Measurements from ENCODE around the gene TRIM14.

Gene TRIM14

GRCh38 chr9:98056269-98057137 lies 62.5 kb downstream of the TRIM14 start, which contains the start of gene NANS (continued):
- TF ChIP-seq ZNF121 (tag by site-specific recombination; IDR thresholded peaks at IDR 0.05) = peak; percentile 98
- TF ChIP-seq INSM2 (tag by site-specific recombination; IDR thresholded peaks at IDR 0.05) = 0 out of 2 replicates have a peak, but pooled peaks have one; percentile 16
- TF ChIP-seq, protein P1, sequence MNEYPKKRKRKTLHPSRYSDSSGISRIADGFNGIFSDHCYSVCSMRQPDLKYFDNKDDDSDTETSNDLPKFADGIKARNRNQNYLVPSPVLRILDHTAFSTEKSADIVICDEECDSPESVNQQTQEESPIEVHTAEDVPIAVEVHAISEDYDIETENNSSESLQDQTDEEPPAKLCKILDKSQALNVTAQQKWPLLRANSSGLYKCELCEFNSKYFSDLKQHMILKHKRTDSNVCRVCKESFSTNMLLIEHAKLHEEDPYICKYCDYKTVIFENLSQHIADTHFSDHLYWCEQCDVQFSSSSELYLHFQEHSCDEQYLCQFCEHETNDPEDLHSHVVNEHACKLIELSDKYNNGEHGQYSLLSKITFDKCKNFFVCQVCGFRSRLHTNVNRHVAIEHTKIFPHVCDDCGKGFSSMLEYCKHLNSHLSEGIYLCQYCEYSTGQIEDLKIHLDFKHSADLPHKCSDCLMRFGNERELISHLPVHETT (tag by site-specific recombination; IDR thresholded peaks at IDR 0.05) = no peak
- TF ChIP-seq ZNF394 (tag by site-specific recombination; IDR thresholded peaks at IDR 0.05; ENCODE audit: borderline replicate concordance) = 0 out of 2 replicates have a peak, but pooled peaks have one; percentile 13
- TF ChIP-seq ZNF157 (tag by site-specific recombination; IDR thresholded peaks at IDR 0.05) = no peak
- TF ChIP-seq KLF10 (tag by site-specific recombination; IDR thresholded peaks at IDR 0.05) = peak; percentile 50; the same call in 1 of the 2 replicates
- TF ChIP-seq ZNF24 (tag by site-specific recombination; IDR thresholded peaks at IDR 0.05) = no peak
- TF ChIP-seq, protein P2, sequence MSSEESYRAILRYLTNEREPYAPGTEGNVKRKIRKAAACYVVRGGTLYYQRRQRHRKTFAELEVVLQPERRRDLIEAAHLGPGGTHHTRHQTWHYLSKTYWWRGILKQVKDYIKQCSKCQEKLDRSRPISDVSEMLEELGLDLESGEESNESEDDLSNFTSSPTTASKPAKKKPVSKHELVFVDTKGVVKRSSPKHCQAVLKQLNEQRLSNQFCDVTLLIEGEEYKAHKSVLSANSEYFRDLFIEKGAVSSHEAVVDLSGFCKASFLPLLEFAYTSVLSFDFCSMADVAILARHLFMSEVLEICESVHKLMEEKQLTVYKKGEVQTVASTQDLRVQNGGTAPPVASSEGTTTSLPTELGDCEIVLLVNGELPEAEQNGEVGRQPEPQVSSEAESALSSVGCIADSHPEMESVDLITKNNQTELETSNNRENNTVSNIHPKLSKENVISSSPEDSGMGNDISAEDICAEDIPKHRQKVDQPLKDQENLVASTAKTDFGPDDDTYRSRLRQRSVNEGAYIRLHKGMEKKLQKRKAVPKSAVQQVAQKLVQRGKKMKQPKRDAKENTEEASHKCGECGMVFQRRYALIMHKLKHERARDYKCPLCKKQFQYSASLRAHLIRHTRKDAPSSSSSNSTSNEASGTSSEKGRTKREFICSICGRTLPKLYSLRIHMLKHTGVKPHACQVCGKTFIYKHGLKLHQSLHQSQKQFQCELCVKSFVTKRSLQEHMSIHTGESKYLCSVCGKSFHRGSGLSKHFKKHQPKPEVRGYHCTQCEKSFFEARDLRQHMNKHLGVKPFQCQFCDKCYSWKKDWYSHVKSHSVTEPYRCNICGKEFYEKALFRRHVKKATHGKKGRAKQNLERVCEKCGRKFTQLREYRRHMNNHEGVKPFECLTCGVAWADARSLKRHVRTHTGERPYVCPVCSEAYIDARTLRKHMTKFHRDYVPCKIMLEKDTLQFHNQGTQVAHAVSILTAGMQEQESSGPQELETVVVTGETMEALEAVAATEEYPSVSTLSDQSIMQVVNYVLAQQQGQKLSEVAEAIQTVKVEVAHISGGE (tag by site-specific recombination; conservative IDR thresholded peaks at IDR 0.05; ENCODE audit: low read depth) = peak; percentile 46
- TF ChIP-seq ZNF335 (tag by site-specific recombination; conservative IDR thresholded peaks at IDR 0.05) = peak; percentile 76
- TF ChIP-seq ZNF341 (tag by site-specific recombination; IDR thresholded peaks at IDR 0.05; ENCODE audit: low read depth) = peak; percentile 56
- no peak for TF ChIP-seq MEIS1 (CRISPR knock-in tag; IDR thresholded peaks at IDR 0.05; ENCODE audit: borderline replicate concordance)
- TF ChIP-seq GLI2 (tag by site-specific recombination; IDR thresholded peaks at IDR 0.05; ENCODE audit: borderline replicate concordance, low read depth) = no peak
- peak; percentile 18; the same call in 1 of the 2 replicates for TF ChIP-seq ZNF324 (tag by site-specific recombination; IDR thresholded peaks at IDR 0.05)
- no peak for TF ChIP-seq ZSCAN23 (tag by site-specific recombination; IDR thresholded peaks at IDR 0.05)
- TF ChIP-seq ZSCAN30 (tag by site-specific recombination; IDR thresholded peaks at IDR 0.05) = 0 out of 2 replicates have a peak, but pooled peaks have one; percentile 7
- TF ChIP-seq ZNF266 (tag by site-specific recombination; IDR thresholded peaks at IDR 0.05; ENCODE audit: low read depth) = no peak
- TF ChIP-seq ZBTB8A (tag by site-specific recombination; IDR thresholded peaks at IDR 0.05) = peak; percentile 20
- no peak for TF ChIP-seq ZNF837 (tag by site-specific recombination; IDR thresholded peaks at IDR 0.05)
- TF ChIP-seq ZNF23 (tag by site-specific recombination; IDR thresholded peaks at IDR 0.05; ENCODE audit: borderline replicate concordance) = no peak
- TF ChIP-seq ZFP69B (tag by site-specific recombination; IDR thresholded peaks at IDR 0.05) = peak; percentile 52
- peak; percentile 46; the same call in 1 of the 2 replicates for TF ChIP-seq CTCF (tag by site-specific recombination; IDR thresholded peaks at IDR 0.05)
- no peak for TF ChIP-seq ZNF175 (tag by site-specific recombination; IDR thresholded peaks at IDR 0.05)
- TF ChIP-seq ZBTB20 (tag by site-specific recombination; IDR thresholded peaks at IDR 0.05) = peak; percentile 96
- TF ChIP-seq, protein P3, sequence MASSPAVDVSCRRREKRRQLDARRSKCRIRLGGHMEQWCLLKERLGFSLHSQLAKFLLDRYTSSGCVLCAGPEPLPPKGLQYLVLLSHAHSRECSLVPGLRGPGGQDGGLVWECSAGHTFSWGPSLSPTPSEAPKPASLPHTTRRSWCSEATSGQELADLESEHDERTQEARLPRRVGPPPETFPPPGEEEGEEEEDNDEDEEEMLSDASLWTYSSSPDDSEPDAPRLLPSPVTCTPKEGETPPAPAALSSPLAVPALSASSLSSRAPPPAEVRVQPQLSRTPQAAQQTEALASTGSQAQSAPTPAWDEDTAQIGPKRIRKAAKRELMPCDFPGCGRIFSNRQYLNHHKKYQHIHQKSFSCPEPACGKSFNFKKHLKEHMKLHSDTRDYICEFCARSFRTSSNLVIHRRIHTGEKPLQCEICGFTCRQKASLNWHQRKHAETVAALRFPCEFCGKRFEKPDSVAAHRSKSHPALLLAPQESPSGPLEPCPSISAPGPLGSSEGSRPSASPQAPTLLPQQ (tag by site-specific recombination; IDR thresholded peaks at IDR 0.05) = peak; percentile 44; the same call in 1 of the 2 replicates
- TF ChIP-seq ZNF184 (tag by site-specific recombination; IDR thresholded peaks at IDR 0.05) = no peak
- TF ChIP-seq ZBTB44 (tag by site-specific recombination; IDR thresholded peaks at IDR 0.05) = peak; percentile 87; the same call in 1 of the 2 replicates
- peak; percentile 42; the same call in 1 of the 2 replicates for TF ChIP-seq ZNF561 (tag by site-specific recombination; IDR thresholded peaks at IDR 0.05; ENCODE audit: borderline replicate concordance)
- peak; percentile 81 for TF ChIP-seq KLF9 (tag by site-specific recombination; IDR thresholded peaks at IDR 0.05; ENCODE audit: low read depth)
